ENCODE measurements around the gene AQP1. TPM values are rescaled to one million over a fixed set of nuclear protein-coding genes. Genes with fewer than 3 reads are reported as not detected.

AQP1 gene
- total RNA-seq, 4 donors from 2014 or later, result 21.3 to 98.3 (median 28.4) TPM

GRCh38 chr7:30879139-30880124, 32.2 kb upstream of the AQP1 start:
- Histone ChIP-seq H3K9me3 (no peaks in the 10 kb centered on the region), H3K36me3 (no peaks in the 10 kb centered on the region), H3K27ac (peak overlapping the region in 2 of 4 donors; percentile 5 to 20), H3K4me1 (peaks cover 0 to 6% (median 0%) of the 10 kb centered on the region in 4 donors), H3K4me3 (no peak overlapping the region), H3K27me3 (no peaks in the 10 kb centered on the region)
- in situ Hi-C loops (cut with MboI; ENCODE audit: low pct_ligation_motif_present in 1 of 4, low pct_unique_long_range_greater_than_20kb in 1 of 4, low sequenced_read_pairs in 3 of 4), result no loop called here
- TF ChIP-seq POLR2AphosphoS5 (IDR thresholded peaks at IDR 0.05) (no peak), EP300 (IDR thresholded peaks at IDR 0.05; ENCODE audit: low read depth) (no peak), POLR2A (IDR thresholded peaks at IDR 0.05) (no peak), CTCF (IDR thresholded peaks at IDR 0.05) (no peak)
- WGBS, 2 donors (ENCODE audit: low coverage in 1 of 2), result 82 to 87% methylated on average over 6 to 14 of the region's 14 CpGs
- intact Hi-C loops (cut with DNase I; ENCODE audit: low total_unique reads), result no loop called here
- DNase-seq, result no peak

GRCh38 chr7:30880125-30880720, 31.4 kb upstream of the AQP1 start:
- TF ChIP-seq POLR2A (IDR thresholded peaks at IDR 0.05), result no peak
- TF ChIP-seq CTCF (IDR thresholded peaks at IDR 0.05), result no peak
- no peak for TF ChIP-seq EP300 (IDR thresholded peaks at IDR 0.05; ENCODE audit: low read depth)
- no peak for TF ChIP-seq POLR2AphosphoS5 (IDR thresholded peaks at IDR 0.05)
- in situ Hi-C loops (cut with MboI; ENCODE audit: low pct_ligation_motif_present in 1 of 4, low pct_unique_long_range_greater_than_20kb in 1 of 4, low sequenced_read_pairs in 3 of 4) (no loop called here), intact Hi-C loops (cut with DNase I; ENCODE audit: low total_unique reads) (no loop called here)
- H3K27ac ChIP-seq, result peak overlapping the region in 2 of 4 donors; percentile 7 to 20
- H3K4me3 ChIP-seq, result no peak overlapping the region
- no peaks in the 10 kb centered on the region for H3K27me3 ChIP-seq
- no peaks in the 10 kb centered on the region for H3K9me3 ChIP-seq
- whole genome bisulfite sequencing, 2 donors (ENCODE audit: low coverage in 1 of 2), result 60 to 67% methylated on average over 3 to 12 of the region's 12 CpGs
- no peaks in the 10 kb centered on the region for H3K36me3 ChIP-seq
- no peak for DNase-seq
- peaks cover 0 to 6% (median 0%) of the 10 kb centered on the region in 4 donors for H3K4me1 ChIP-seq

GRCh38 chr7:30880941-30881340, 30.7 kb upstream of the AQP1 start:
- no peak for DNase-seq
- in situ Hi-C loops (cut with MboI; ENCODE audit: low pct_ligation_motif_present in 1 of 4, low pct_unique_long_range_greater_than_20kb in 1 of 4, low sequenced_read_pairs in 3 of 4), result no loop called here
- Histone ChIP-seq H3K4me1 (peaks cover 0 to 6% (median 0%) of the 10 kb centered on the region in 4 donors), H3K27me3 (no peaks in the 10 kb centered on the region), H3K9me3 (no peaks in the 10 kb centered on the region), H3K27ac (peak overlapping the region in 1 of 4 donors; percentile 20), H3K36me3 (no peaks in the 10 kb centered on the region), H3K4me3 (no peak overlapping the region)
- no peak for TF ChIP-seq POLR2A (IDR thresholded peaks at IDR 0.05)
- no peak for TF ChIP-seq POLR2AphosphoS5 (IDR thresholded peaks at IDR 0.05)
- no peak for TF ChIP-seq CTCF (IDR thresholded peaks at IDR 0.05)
- TF ChIP-seq EP300 (IDR thresholded peaks at IDR 0.05; ENCODE audit: low read depth), result no peak
- intact Hi-C loops (cut with DNase I; ENCODE audit: low total_unique reads), result no loop called here
- WGBS, 2 donors (ENCODE audit: low coverage in 1 of 2), result 83 to 93% methylated on average over 1 to 4 of the region's 4 CpGs

GRCh38 chr7:30881448-30881847, 30.2 kb upstream of the AQP1 start:
- TF ChIP-seq POLR2AphosphoS5 (IDR thresholded peaks at IDR 0.05) (no peak), EP300 (IDR thresholded peaks at IDR 0.05; ENCODE audit: low read depth) (no peak), CTCF (IDR thresholded peaks at IDR 0.05) (no peak), POLR2A (IDR thresholded peaks at IDR 0.05) (no peak)
- Histone ChIP-seq H3K27ac (no peak overlapping the region), H3K4me3 (no peak overlapping the region), H3K27me3 (no peaks in the 10 kb centered on the region), H3K9me3 (no peaks in the 10 kb centered on the region), H3K4me1 (peaks cover 0 to 6% (median 0%) of the 10 kb centered on the region in 4 donors), H3K36me3 (no peaks in the 10 kb centered on the region)
- in situ Hi-C loops (cut with MboI; ENCODE audit: low pct_ligation_motif_present in 1 of 4, low pct_unique_long_range_greater_than_20kb in 1 of 4, low sequenced_read_pairs in 3 of 4) (no loop called here), intact Hi-C loops (cut with DNase I; ENCODE audit: low total_unique reads) (no loop called here)
- 89 to 91% methylated on average over 3 to 7 of the region's 7 CpGs for WGBS, 2 donors (ENCODE audit: low coverage in 1 of 2)
- DNase-seq, result no peak
